Stimulated activated effector memory CD8-positive, alpha-beta T cell treated with anti-CD3 and anti-CD28 coated beads, Interleukin-12 subunit alpha, Interleukin-12 subunit beta, amount 100 ng/mL, for 72 hours (primary cell): ENCODE results near the gene ARRB1.

ENCODE experiments used
- ATAC-seq: fragments of 150-1000 bp; cut with Tn5 transposase; 2 replicates; pipeline ENCODE4 v1.10.0; 2021
- DNase-seq, 2 donors: peaks; one replicate each; pipeline ENCODE4 v3.0.0; 2021 to 2022; ENCODE audit warnings: low spot score in 2 of 2
- H3K27ac Mint-ChIP-seq: one replicate; pipeline ENCODE4 v1.8.0; 2022; ENCODE audit warnings: mild to moderate bottlenecking, mixed read lengths
- H3K36me3 Mint-ChIP-seq: one replicate; pipeline ENCODE4 v1.8.0; 2022; ENCODE audit warnings: mild to moderate bottlenecking, mixed read lengths
- H3K4me1 Mint-ChIP-seq: one replicate; pipeline ENCODE4 v1.8.0; 2022; ENCODE audit warnings: mixed read lengths
- H3K4me3 Mint-ChIP-seq: one replicate; pipeline ENCODE4 v1.8.0; 2022; ENCODE audit warnings: mild to moderate bottlenecking, mixed read lengths
- H3K9me3 Mint-ChIP-seq: one replicate; pipeline ENCODE4 v1.8.0; 2022; ENCODE audit warnings: mixed read lengths

The ARRB1 gene

DNA sequence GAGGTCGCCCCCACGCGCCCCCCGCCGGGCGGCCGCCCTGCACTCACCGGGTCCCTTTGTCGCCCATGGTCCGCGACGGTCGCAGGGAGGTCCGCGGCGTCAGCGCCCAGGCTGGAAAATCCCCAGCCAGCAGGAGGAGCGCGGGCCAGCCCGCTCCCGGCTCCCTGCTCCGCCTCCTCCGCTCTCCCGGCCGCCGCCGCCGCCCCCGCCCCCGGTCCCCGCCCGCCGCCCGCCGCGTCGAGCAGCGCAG is at the start of gene ARRB1:
TSS of gene ARRB1 (minus strand) at position 121 of the 250 bp plus-strand sequence. CDS start at position 67, 54 bp downstream.
- ATAC-seq (no peak), DNase-seq (no peak)
- H3K4me1 Mint-ChIP-seq, result peaks cover 51% of the 10 kb centered on the region

DNA sequence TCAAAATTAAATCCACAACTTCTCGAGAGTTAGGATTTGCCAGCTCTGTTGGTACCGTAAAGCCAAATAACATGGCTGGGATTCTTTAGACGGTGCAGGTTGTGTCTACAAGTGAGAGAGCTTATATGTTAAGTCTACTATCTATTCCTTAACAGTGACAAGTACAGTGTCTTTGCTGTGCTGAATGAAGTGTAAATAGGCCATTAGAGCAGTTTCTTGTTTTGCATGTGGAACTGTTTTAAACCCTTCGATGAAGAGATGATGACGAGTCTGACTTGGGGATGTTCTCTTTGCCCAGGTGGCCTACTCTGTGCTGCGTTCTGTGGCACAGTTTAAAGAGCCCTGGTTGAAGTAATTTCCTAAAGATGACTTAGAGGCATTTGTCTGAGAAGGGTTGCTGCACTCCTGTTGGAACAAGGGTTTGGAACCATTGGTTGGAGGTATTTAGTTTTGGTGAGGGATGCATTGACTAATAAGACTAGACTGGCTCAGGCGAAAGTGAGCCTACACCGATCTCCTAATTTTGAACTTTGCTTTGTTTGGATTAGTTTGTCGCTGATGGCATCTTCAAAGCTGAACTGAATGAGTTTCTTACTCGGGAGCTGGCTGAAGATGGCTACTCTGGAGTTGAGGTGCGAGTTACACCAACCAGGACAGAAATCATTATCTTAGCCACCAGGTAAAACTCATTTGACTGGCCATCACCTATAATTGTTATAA is 48.8 kb upstream of the ARRB1 start:
- DNase-seq, result no peak
- H3K4me3 Mint-ChIP-seq, result peak overlapping the region; percentile 99
- peaks cover 52% of the 10 kb centered on the region for H3K4me1 Mint-ChIP-seq
- H3K27ac Mint-ChIP-seq, result peak overlapping the region; percentile 100
- H3K9me3 Mint-ChIP-seq, result no peaks in the 10 kb centered on the region
- ATAC-seq, result peak; percentile 14
- H3K36me3 Mint-ChIP-seq, result peaks cover 63% of the 10 kb centered on the region

More for the DNA sequence above, at the start of gene ARRB1:
- Mint-ChIP-seq H3K36me3 (peaks cover 5% of the 10 kb centered on the region), H3K27ac (peak within 1 kb of the TSS; percentile 84), H3K4me3 (peak within 1 kb of the TSS; percentile 76), H3K9me3 (no peaks in the 10 kb centered on the region)

DNA sequence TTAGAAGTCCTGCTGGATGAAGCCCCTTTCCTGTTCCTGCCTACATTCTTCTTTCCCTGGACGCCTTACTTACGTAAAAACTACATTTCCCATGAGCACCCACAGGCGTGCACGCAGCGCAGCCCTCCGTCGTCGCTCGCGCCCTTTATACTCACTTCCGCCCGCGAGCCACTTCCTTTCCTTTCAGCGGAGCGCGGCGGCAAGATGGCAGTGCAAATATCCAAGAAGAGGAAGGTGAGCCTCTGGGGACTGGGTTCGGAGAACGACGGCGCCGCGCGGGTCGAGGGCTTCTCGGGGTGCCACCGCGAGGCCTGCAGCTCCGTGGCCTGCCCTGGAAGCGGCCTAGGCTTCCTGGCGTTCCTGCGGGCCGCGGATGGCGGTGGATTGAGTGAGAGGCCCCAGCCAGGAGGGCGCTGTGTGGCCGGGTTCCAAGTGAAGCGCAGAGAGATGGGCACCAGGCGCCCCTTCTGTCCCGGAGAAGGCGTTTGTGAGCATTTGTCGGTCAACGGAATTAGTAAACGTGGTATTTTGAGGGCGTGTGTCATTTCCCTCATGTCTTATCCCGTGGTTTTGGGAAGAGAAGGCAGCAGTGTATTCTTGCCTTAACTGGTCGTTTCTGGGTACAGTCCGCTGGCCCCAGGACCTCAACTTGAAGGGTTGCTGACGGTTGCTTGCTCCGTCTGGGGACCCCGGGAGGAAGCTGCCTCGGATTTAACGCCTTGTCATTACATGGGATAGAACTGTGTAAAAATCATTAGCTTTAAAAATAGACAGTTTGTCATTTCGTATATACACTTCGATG is 48.1 kb upstream of the ARRB1 start, which contains the start of gene RPS3:
TSS of gene RPS3 (plus strand) at position 175 of the 802 bp plus-strand sequence. CDS start at position 205, 30 bp downstream.
- H3K36me3 Mint-ChIP-seq, result peaks cover 56% of the 10 kb centered on the region
- peaks cover 46% of the 10 kb centered on the region for H3K4me1 Mint-ChIP-seq

DNA sequence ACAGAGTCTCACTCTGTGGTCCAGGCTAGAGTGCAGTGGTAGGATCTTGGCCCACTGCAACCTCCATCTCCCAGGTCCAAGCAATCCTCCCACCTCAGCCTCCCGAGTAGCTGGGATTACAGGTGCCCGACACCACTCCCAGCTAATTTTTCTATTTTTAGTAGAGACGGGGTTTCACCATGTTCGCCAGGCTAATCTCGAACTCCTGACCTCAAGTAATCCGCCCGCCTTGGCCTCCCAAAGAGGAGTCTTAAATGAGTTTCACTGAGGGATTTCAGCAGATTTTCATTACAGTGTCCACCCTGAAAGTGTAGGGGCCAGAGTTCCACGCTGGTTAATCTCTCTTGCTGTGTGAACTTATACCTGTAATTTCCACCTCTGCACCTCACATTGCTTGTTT is 47.4 kb upstream of the ARRB1 start:
- Mint-ChIP-seq H3K36me3 (peaks cover 49% of the 10 kb centered on the region), H3K9me3 (no peaks in the 10 kb centered on the region), H3K4me3 (peak overlapping the region; percentile 99), H3K27ac (peak overlapping the region; percentile 100), H3K4me1 (peaks cover 45% of the 10 kb centered on the region)
- ATAC-seq, result no peak
- DNase-seq, result no peak

More for the DNA sequence above, 48.1 kb upstream of the ARRB1 start, which contains the start of gene RPS3:
- ATAC-seq (peak; percentile 94), DNase-seq (peak; percentile 76 to 94)
- H3K27ac Mint-ChIP-seq, result peak within 1 kb of the TSS; percentile 100
- H3K9me3 Mint-ChIP-seq, result no peaks in the 10 kb centered on the region
- H3K4me3 Mint-ChIP-seq, result peak within 1 kb of the TSS; percentile 99

DNA sequence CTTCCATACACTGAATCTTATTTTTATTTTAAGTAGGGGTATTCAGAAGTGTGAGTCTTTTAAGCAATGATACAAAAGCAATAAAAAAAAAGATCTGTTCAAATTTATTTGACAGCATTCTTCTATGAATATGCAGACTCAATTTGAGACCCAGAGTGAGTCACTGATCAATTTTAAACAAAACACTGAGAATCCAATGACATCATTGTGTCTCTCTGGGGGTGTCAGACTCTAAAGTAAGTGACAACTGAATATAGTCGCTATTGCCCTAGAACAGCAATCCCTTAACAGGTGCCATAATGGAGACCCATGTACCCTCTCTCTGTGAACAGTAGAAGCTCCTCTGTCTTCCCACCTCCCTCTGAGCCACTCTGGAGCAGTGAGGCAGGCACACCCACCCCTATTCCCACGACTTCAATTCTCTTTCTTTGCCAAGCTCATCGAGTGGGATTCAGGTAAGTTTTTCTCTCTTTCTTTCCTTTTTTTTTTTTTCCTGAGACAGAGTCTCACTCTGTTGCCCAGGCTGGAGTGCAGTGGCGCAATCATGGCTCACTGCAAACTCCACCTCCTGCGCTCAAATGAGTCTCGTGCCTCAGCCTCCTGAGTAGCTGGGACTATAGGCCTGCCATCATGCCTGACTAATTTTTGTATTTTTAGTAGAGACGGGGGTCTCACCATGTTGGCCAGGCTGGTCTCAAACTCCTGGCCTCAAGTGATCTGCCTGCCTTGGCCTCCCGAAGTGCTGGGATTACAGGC is 42.8 kb upstream of the ARRB1 start:
- H3K9me3 Mint-ChIP-seq, result no peaks in the 10 kb centered on the region
- peaks cover 3% of the 10 kb centered on the region for H3K36me3 Mint-ChIP-seq
- H3K4me3 Mint-ChIP-seq, result no peak overlapping the region
- H3K27ac Mint-ChIP-seq, result no peak overlapping the region
- peaks cover 11% of the 10 kb centered on the region for H3K4me1 Mint-ChIP-seq
- DNase-seq (no peak), ATAC-seq (peak; percentile 84)

DNA sequence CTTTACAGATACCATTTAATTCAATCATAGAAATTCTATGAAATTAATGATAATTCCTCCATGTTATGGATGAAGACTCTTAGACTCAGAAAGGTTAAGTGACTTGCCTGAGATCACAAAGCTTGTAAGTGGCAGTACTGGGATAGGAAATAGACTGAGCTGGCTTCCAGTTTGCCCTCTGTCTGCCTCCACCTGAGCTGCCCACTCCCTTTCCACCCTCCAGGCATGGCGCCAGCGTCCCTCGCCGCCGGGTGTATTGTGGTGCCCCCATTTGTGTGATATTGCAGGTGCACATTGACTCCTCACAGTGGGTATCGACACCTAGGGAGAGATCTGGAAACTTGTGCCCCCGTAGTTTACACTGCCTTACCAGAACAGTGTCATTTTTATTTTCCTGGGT is 38.5 kb upstream of the ARRB1 start:
- H3K9me3 Mint-ChIP-seq, result no peaks in the 10 kb centered on the region
- H3K27ac Mint-ChIP-seq, result no peak overlapping the region
- DNase-seq (no peak), ATAC-seq (no peak)
- peaks cover 7% of the 10 kb centered on the region for H3K4me1 Mint-ChIP-seq
- H3K36me3 Mint-ChIP-seq, result no peaks in the 10 kb centered on the region
- H3K4me3 Mint-ChIP-seq, result no peak overlapping the region

DNA sequence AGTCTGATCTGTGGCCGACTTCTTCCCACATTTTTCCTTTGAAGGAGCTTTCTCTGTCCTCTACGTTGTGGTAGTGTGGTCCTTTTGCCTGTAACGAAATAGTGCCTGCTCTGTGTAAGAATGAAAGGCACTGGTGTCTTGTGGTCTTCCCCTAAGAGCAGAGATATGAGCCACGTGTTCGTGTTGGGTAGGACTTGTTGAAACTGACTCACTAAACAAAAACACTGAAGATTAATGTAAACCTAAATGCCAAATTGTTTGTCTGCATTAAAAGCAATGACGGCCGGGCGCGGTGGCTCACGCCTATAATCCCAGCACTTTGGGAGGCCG is 37.8 kb upstream of the ARRB1 start:
- Mint-ChIP-seq H3K9me3 (no peaks in the 10 kb centered on the region), H3K4me3 (no peak overlapping the region), H3K4me1 (peaks cover 9% of the 10 kb centered on the region), H3K36me3 (no peaks in the 10 kb centered on the region), H3K27ac (no peak overlapping the region)
- DNase-seq (no peak), ATAC-seq (peak; percentile 81)

DNA sequence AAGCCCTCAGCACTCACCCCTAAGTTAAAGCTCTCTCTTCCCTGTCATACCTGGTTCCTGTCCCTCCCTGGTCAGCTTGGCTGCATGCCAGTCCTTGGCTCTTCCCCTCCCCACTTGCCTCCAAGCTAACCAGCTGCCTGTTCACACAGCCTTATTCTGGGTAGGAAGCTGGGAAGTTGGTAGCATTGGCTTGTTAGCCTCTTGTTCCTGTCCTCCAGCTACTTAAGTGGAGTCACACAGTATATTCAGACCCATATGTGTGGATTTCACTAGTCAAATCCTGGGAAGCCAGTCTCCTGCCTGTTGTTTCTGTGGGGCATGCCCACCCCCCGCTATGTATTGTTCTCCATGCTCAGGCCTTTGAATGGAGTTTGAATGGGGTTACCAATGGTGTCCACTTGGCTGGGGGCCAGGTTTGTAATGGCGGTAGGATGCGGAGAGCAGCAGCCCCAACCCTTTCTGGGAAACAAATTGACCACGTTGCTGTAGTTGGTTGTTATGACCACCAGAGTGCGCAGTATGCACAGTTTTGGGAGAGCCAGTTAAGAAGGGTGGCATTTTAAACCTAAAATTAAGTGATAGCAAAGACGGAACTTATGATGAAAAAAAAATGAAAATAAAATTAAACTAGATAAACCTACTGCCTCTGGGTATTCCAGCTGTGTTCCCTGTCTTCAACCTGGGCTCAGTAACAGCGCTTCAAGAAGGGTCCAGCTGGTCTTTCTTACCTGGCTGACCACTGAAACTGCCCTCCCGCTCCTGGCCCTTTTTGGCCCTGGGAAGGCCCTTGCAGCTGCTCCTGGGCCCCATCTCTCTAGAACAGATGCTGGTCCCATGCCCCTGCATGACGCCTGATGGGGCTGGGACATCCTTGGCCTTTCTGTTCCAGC is 37.2 kb upstream of the ARRB1 start:
- Mint-ChIP-seq H3K36me3 (no peaks in the 10 kb centered on the region), H3K4me1 (peaks cover 9% of the 10 kb centered on the region), H3K4me3 (no peak overlapping the region), H3K27ac (no peak overlapping the region), H3K9me3 (no peaks in the 10 kb centered on the region)
- DNase-seq (peak; percentile 45 to 78), ATAC-seq (peak; percentile 83)

DNA sequence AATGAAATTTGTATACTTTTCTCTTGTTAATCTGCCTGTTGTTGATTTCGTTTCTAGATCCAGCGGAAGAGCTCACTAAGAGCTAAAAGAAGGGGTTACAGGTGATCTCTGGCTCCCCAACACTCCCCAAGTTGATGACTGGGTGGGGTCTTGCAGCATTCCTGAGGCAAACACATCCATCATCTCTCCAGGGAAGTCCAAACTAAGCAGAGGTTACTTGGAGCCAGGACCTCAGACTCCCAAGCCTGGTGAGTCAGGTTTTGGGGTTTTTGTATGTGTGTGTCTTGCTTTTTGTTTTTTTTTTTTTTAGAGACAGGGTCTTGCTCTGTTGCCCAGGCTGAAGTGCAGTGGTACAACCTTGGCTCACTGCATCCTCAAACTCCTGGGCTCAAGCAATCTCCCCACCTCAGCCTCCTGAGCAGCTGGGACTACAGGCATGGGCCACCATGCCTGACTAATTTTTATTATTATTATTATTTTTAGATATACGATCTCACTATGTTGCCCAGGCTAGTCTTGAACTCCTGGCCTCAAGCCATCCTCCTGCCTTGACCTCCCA is 36.4 kb upstream of the ARRB1 start:
- DNase-seq (no peak), ATAC-seq (no peak)
- H3K9me3 Mint-ChIP-seq, result no peaks in the 10 kb centered on the region

DNA sequence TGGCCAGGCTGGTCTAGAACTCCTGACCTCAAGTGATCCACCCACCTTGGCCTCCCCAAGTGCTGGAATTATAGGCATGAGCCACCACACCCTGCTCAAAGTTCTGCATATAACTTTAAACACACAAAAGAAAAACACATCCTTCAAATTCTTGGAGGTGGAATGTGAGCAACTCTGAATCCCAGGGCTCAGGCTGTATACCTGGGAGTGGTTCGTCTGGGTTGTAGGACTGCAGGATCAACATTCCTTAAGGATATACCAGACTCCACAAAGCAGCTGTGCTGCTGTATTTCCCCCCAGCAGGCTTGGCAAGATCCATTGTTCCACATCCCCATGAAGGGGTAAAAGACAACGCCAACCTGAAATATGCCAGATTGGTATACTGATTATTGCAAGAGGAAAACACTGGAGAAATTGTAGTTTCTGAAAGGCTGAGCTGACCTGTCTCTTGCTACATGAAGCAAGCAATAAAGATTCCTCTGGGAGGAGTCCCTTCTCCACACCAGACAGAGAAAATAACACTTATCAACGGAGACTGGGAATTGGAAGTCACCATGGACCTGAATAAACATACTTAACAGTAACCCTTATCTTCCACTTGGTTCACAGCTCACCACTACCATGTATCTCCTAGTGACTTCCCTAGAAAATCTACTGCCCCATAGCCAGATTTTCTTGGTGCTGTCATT is 35.6 kb upstream of the ARRB1 start:
- no peak overlapping the region for H3K27ac Mint-ChIP-seq
- no peak overlapping the region for H3K4me3 Mint-ChIP-seq

More for the DNA sequence above, 36.4 kb upstream of the ARRB1 start:
- no peak overlapping the region for H3K4me3 Mint-ChIP-seq
- no peak overlapping the region for H3K27ac Mint-ChIP-seq
- peaks cover 16% of the 10 kb centered on the region for H3K4me1 Mint-ChIP-seq
- no peaks in the 10 kb centered on the region for H3K36me3 Mint-ChIP-seq

DNA sequence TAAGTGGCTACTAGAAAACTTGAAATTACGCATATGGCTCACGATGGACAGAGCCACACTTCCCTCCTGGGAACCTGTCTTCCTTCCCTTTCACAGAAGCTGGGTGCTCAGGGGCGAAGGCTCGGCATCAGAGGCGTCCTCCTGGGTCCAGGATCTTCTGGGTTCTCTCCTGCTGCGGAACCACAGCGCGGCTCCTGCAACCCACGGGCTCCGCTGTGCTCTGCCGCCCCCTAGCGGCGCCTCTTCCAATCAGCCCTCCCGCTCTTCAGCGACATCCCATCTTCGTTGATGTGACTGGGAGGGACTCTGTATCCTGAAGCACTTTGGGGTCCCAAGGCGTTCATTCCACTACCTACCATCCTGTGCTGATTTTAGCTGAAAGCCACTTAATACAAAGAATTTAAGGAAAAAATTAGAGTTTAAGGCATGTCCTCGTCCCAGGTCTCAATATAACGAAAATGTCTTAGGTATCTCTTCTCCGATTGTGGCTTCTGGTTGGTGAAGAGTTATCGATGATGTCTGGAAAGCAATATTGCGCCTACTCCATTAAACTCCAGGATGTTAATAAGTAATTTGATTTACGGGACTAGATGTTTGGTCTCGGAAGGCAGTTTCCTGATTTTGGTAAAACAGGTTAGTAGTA is 33.1 kb upstream of the ARRB1 start:
- peak overlapping the region; percentile 42 for H3K4me3 Mint-ChIP-seq
- peaks cover 16% of the 10 kb centered on the region for H3K4me1 Mint-ChIP-seq
- H3K9me3 Mint-ChIP-seq, result no peaks in the 10 kb centered on the region
- ATAC-seq, result peak; percentile 80
- H3K27ac Mint-ChIP-seq, result peak overlapping the region; percentile 74
- DNase-seq, result peak; percentile 70 to 86
- no peaks in the 10 kb centered on the region for H3K36me3 Mint-ChIP-seq

More for the DNA sequence above, 35.6 kb upstream of the ARRB1 start:
- DNase-seq (no peak), ATAC-seq (no peak)
- no peaks in the 10 kb centered on the region for H3K9me3 Mint-ChIP-seq
- H3K36me3 Mint-ChIP-seq, result no peaks in the 10 kb centered on the region
- H3K4me1 Mint-ChIP-seq, result peaks cover 16% of the 10 kb centered on the region

DNA sequence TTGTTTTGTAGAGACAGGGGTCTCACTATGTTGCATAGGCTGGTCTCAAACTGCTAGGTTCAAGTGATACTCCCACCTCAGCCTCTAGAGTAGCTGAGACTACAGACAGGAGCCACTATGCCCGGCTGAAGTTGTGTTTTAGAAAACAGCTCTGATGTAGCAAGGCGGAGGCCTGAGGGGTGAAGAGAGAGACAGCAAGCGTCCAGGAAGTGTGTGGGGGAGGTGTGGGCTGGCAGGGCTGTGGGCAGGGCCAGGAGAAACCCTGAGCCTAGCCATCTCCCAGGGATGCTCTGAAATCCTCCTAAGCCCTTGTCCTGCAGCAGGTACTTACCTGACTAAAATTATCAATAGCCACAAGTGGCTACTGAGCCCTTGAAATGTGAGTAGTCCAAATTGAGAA is 31.8 kb upstream of the ARRB1 start:
- Mint-ChIP-seq H3K27ac (peak overlapping the region; percentile 67), H3K9me3 (no peaks in the 10 kb centered on the region), H3K36me3 (no peaks in the 10 kb centered on the region), H3K4me1 (peaks cover 16% of the 10 kb centered on the region), H3K4me3 (no peak overlapping the region)
- DNase-seq, result no peak
- peak; percentile 73 for ATAC-seq

DNA sequence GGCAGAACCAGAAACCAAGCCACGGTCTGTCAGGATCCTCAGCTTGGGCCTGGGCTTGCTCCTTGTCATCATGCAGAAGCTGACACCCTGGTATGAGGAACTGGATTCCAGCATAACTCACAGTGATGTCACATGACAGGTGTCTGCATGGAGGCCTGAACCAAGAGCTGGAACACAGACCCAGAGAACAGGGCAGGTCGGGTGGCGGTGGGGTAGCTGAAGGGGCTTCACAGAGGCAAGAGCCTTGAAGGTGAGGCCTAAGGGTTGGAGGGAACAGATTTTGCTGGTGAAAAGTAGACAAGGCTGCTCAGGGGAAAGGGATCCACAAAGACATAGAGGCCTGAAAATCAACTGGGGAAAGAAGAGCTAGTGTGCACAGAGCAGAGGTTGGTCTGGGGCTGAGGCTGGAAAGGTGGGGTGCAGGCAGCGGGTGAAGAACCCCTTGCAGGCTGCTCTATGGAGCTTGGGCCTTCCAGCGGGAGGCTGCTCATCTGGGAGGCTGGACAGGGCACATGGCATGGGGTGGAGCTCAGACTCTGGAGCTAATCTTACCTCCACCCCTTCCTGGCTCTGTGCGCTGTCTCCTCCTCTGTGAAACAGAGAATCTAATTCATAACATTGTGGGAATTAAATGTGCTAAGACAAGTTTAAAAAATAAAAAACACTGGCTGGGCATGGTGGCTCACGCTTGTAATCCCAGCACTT is 29.4 kb upstream of the ARRB1 start:
- ATAC-seq (no peak), DNase-seq (no peak)
- no peaks in the 10 kb centered on the region for H3K36me3 Mint-ChIP-seq
- H3K27ac Mint-ChIP-seq, result peak overlapping the region; percentile 26
- peaks cover 16% of the 10 kb centered on the region for H3K4me1 Mint-ChIP-seq
- H3K9me3 Mint-ChIP-seq, result no peaks in the 10 kb centered on the region
- no peak overlapping the region for H3K4me3 Mint-ChIP-seq
